Nephron (organoid): ENCODE data around the gene FAM83C.

Experiments used
- H3K27ac Mint-ChIP-seq, 3 experiments: 2 replicates each; pipeline ENCODE4 v1.8.0; 2020; ENCODE audit warnings: mixed read lengths in 3 of 3, mild to moderate bottlenecking in 2 of 3, moderate library complexity in 1 of 3
- H3K27me3 Mint-ChIP-seq: 2 replicates; pipeline ENCODE4 v1.8.0; 2021; ENCODE audit warnings: low read depth, mild to moderate bottlenecking, moderate library complexity, mixed read lengths
- H3K36me3 Mint-ChIP-seq: 2 replicates; pipeline ENCODE4 v1.8.0; 2020; ENCODE audit warnings: low read depth, mixed read lengths
- H3K4me1 Mint-ChIP-seq: 2 replicates; pipeline ENCODE4 v1.8.0; 2020; ENCODE audit warnings: mixed read lengths
- H3K4me3 Mint-ChIP-seq, 3 experiments: 2 replicates each; pipeline ENCODE4 v1.8.0; 2020; ENCODE audit warnings: mild to moderate bottlenecking in 3 of 3, mixed read lengths in 3 of 3, moderate library complexity in 2 of 3
- H3K9me3 Mint-ChIP-seq: 2 replicates; pipeline ENCODE4 v1.8.0; 2020; ENCODE audit warnings: mixed read lengths
- TF ChIP-seq, protein P1 (sequence below), 3 experiments: fragments of 200-600 bp; sonication (generic); IDR thresholded peaks; one replicate each; pipeline ENCODE4 v1.5.0; 2021; ENCODE audit warnings: antibody characterized with exemption in 3 of 3; ENCODE audit not compliant: unreplicated experiment in 3 of 3

The FAM83C gene

DNA sequence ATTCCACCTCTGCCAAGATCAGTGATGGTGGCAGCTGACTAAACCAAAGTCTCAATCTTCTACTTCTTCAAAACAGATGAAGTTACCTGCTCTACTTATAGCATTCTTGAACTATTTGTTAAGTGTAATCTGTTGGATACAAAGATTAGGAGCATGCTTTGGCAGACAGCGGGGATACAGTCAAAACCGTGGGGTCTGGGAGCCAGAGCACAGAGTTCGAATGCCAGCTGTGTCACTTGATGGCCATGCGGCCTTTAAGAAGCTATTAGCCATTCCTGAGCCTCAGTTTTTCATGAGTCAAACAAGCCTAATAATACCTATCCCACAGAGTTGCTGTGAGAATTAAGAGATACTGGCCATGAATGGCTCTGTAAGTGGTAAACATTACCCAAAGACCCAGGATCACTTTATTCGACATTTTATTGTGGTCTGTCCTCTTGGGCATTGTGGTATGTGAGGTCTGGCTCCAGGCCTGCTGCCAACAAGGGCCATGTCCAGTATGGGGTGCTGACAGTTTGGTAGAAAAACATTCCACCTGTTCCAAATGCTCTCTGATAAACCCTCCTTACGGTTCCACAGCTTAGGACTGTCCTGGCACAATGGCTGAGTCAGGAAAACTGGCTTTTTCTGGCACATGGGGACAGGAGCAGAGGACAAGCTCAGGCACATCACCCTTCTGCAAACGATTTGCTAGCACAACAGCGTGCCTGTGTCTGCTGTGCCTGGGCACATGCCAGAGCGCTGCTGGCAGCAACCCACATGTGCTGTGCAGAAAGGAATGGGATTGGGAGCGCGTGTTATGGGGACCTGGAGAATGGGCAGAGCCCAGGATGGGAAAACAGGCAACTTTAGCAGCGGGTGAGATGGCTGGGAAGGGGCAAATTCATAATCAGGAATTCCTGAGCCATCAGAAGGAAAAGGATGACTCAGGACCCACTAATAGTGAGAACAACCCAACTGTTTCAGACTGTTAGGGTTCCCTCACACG is 15.7 kb upstream of the FAM83C start:
- no peak overlapping the region for H3K27ac Mint-ChIP-seq
- no peaks in the 10 kb centered on the region for H3K4me1 Mint-ChIP-seq

GRCh38 chr20:35306931-35307517 is 14.8 kb upstream of the FAM83C start:
- TF ChIP-seq, protein P1, sequence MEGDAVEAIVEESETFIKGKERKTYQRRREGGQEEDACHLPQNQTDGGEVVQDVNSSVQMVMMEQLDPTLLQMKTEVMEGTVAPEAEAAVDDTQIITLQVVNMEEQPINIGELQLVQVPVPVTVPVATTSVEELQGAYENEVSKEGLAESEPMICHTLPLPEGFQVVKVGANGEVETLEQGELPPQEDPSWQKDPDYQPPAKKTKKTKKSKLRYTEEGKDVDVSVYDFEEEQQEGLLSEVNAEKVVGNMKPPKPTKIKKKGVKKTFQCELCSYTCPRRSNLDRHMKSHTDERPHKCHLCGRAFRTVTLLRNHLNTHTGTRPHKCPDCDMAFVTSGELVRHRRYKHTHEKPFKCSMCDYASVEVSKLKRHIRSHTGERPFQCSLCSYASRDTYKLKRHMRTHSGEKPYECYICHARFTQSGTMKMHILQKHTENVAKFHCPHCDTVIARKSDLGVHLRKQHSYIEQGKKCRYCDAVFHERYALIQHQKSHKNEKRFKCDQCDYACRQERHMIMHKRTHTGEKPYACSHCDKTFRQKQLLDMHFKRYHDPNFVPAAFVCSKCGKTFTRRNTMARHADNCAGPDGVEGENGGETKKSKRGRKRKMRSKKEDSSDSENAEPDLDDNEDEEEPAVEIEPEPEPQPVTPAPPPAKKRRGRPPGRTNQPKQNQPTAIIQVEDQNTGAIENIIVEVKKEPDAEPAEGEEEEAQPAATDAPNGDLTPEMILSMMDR (IDR thresholded peaks at IDR 0.05; ENCODE audit: unreplicated experiment in 3 of 3) = peak; percentile 67 to 77 (median 68)
- Mint-ChIP-seq H3K9me3 (no peaks in the 10 kb centered on the region), H3K4me3 (no peak overlapping the region), H3K27ac (no peak overlapping the region), H3K27me3 (no peaks in the 10 kb centered on the region), H3K36me3 (peaks cover 14% of the 10 kb centered on the region), H3K4me1 (no peaks in the 10 kb centered on the region)

More for the DNA sequence above, 15.7 kb upstream of the FAM83C start:
- Mint-ChIP-seq H3K9me3 (no peaks in the 10 kb centered on the region), H3K27me3 (no peaks in the 10 kb centered on the region), H3K4me3 (no peak overlapping the region), H3K36me3 (peaks cover 22% of the 10 kb centered on the region)
- TF ChIP-seq, protein P1 (IDR thresholded peaks at IDR 0.05; ENCODE audit: unreplicated experiment in 3 of 3) = no peak

- no peaks in the 10 kb centered on the region for H3K9me3 Mint-ChIP-seq
- TF ChIP-seq, protein P1 (IDR thresholded peaks at IDR 0.05; ENCODE audit: unreplicated experiment in 3 of 3) = no peak
- no peaks in the 10 kb centered on the region for H3K27me3 Mint-ChIP-seq
- H3K4me1 Mint-ChIP-seq = no peaks in the 10 kb centered on the region
- no peak overlapping the region for H3K4me3 Mint-ChIP-seq
- H3K27ac Mint-ChIP-seq = peak overlapping the region in 1 of 3 experiments; percentile 26
- H3K36me3 Mint-ChIP-seq = peaks cover 8% of the 10 kb centered on the region
Measured at GRCh38 chr20:35305682-35306556, 13.7 kb upstream of the FAM83C start.

- TF ChIP-seq, protein P1 (IDR thresholded peaks at IDR 0.05; ENCODE audit: unreplicated experiment in 3 of 3) = no peak
- Mint-ChIP-seq H3K9me3 (no peaks in the 10 kb centered on the region), H3K36me3 (peaks cover 5% of the 10 kb centered on the region), H3K4me3 (no peak overlapping the region), H3K4me1 (no peaks in the 10 kb centered on the region), H3K27me3 (no peaks in the 10 kb centered on the region), H3K27ac (peak overlapping the region in 1 of 3 experiments; percentile 58)
Measured at GRCh38 chr20:35304956-35305355, 12.7 kb upstream of the FAM83C start.

DNA sequence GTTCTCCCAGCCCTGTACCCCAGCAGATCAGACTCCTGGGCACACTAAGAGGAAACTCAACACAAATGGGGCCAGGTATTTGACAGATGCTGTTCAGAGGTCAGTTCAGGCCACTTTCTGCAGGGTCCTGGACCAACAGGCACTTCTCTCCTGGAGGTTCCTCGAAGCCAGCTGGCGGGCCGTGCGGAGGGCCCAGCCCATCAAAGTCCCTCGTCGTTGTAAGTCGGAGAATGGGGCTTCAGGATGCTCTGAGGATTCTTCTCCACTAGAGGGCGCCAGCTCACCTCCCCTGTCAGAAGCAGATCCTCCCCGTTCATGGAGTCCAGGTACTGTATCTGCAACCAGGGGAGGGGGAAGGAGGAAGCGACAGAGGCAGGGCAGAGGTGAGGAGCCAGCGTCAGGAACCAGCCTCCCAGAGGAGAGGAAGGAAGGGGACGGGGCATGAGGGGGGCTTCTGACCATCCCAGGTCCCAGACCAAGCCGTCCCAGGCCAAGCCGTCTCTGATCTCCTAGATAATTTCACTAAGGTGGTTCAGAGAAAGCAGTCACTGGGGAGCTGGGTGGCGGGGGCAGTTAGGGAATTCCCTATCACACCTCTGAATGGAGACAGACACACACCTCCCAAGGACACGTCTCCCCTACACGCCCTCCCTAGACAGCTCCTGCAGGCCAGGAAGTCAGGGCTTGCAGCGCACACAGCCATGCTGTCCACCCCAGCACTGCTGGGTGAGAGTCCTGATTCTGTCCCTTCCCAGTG is 11.7 kb upstream of the FAM83C start:
- H3K9me3 Mint-ChIP-seq = no peaks in the 10 kb centered on the region
- H3K4me1 Mint-ChIP-seq = no peaks in the 10 kb centered on the region
- H3K4me3 Mint-ChIP-seq = no peak overlapping the region
- TF ChIP-seq, protein P1 (IDR thresholded peaks at IDR 0.05; ENCODE audit: unreplicated experiment in 3 of 3) = peak; percentile 86 to 90 (median 88)
- H3K27ac Mint-ChIP-seq = peak overlapping the region in 1 of 3 experiments; percentile 44
- H3K36me3 Mint-ChIP-seq = peaks cover 3% of the 10 kb centered on the region
- H3K27me3 Mint-ChIP-seq = peaks cover 6% of the 10 kb centered on the region
